ENCODE data around the gene NEK10.
A peak's percentile ranks its signal among the peaks of the same experiment; 100 is the strongest.

The NEK10 gene

DNA sequence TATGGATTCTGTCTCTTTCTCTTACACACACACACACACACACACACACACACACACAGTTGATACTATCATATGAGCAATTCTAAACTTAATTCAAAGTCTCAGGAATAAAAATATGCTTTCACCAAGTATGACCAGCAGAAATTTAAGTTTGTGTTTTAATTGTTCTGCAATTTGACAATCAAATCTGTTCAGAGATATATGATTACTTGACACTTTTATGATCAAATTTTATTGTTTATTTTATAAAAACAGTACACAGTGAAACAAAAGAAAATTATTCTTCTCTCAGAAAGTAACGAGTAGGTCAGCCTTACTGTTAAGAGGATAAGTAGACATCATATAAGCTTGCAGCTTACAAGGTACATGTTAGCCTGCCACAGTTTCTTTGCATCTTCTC lies 114.3 kb downstream of the NEK10 start:
- no peak overlapping the region for H3K27ac ChIP-seq
- TF ChIP-seq, protein P1, sequence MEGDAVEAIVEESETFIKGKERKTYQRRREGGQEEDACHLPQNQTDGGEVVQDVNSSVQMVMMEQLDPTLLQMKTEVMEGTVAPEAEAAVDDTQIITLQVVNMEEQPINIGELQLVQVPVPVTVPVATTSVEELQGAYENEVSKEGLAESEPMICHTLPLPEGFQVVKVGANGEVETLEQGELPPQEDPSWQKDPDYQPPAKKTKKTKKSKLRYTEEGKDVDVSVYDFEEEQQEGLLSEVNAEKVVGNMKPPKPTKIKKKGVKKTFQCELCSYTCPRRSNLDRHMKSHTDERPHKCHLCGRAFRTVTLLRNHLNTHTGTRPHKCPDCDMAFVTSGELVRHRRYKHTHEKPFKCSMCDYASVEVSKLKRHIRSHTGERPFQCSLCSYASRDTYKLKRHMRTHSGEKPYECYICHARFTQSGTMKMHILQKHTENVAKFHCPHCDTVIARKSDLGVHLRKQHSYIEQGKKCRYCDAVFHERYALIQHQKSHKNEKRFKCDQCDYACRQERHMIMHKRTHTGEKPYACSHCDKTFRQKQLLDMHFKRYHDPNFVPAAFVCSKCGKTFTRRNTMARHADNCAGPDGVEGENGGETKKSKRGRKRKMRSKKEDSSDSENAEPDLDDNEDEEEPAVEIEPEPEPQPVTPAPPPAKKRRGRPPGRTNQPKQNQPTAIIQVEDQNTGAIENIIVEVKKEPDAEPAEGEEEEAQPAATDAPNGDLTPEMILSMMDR (conservative IDR thresholded peaks at IDR 0.05): no peak
- no peak for TF ChIP-seq ZFX (IDR thresholded peaks at IDR 0.05)

DNA sequence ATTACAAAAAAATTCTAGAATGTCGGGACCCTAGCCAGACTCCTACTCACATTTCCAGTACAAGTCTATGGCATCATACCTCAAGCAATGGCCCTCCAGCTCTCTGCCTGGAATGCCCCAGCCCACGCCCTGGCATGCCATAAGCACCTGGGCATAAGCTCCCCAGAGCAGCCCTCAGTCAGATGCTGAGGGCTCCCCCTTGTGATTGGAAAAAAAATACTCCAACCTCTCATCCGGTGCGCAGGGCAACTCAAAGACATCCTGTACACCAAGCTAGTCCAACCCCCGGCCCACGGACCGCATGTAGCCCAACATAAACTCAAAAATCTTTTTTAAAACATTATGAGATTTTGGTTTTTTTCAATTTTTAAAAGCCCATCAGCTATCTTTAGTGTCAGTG lies 115.4 kb downstream of the NEK10 start:
- no peak overlapping the region for H3K27ac ChIP-seq
- TF ChIP-seq, protein P1 (conservative IDR thresholded peaks at IDR 0.05): peak; percentile 77
- TF ChIP-seq ZFX (IDR thresholded peaks at IDR 0.05): no peak

GRCh38 chr3:27253391-27253790 lies 115.8 kb downstream of the NEK10 start:
- no peak for TF ChIP-seq ZFX (IDR thresholded peaks at IDR 0.05)
- TF ChIP-seq, protein P1 (conservative IDR thresholded peaks at IDR 0.05): no peak
- H3K27ac ChIP-seq: no peak overlapping the region

GRCh38 chr3:27252646-27253045 lies 116.5 kb downstream of the NEK10 start:
- TF ChIP-seq ZFX (IDR thresholded peaks at IDR 0.05): no peak
- TF ChIP-seq, protein P1 (conservative IDR thresholded peaks at IDR 0.05): no peak

GRCh38 chr3:27244374-27244773 lies 124.8 kb downstream of the NEK10 start:
- H3K27ac ChIP-seq: no peak overlapping the region
- TF ChIP-seq, protein P1 (conservative IDR thresholded peaks at IDR 0.05): peak; percentile 29
- no peak for TF ChIP-seq ZFX (IDR thresholded peaks at IDR 0.05)

More at GRCh38 chr3:27252646-27253045, 116.5 kb downstream of the NEK10 start:
- H3K27ac ChIP-seq: no peak overlapping the region

DNA sequence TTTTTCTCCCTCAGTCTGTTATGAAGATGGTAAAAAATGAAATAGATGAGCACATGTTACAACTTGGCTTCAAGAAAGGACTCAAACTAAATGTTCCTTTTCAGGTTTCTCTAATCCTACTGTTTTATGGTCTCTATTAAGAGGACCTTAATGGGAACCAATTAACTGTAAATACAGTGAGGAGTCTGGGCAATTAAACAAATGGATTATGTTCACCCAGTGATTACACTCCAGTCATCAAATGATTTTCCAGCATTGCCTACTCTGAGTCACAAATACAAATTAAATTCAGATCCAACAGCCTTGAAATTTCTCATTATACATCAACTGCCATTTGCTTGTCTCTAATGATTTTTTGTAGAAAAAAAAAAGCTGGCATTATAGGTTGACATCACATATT lies 129.2 kb downstream of the NEK10 start:
- TF ChIP-seq, protein P1 (conservative IDR thresholded peaks at IDR 0.05): no peak
- TF ChIP-seq ZFX (IDR thresholded peaks at IDR 0.05): no peak
- H3K27ac ChIP-seq: no peak overlapping the region

DNA sequence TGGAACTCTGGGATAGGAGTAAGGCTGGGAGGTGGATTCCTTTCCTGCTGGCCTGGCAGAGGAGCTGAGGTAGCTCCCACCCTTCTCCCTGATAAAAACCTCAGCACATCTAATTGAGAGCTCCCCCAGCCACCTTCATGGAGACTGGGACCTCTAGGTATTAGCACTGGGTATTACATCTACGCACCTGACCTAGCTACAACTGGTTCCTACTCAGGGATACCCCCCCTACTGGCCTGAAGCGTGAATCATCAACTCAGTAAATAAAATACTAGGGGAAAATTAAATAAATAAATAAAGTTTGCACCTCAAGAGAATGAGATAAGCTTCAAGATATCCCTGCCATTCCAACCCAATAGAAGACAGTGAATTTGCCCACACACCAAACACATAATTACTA lies 140.4 kb downstream of the NEK10 start:
- TF ChIP-seq ZFX (IDR thresholded peaks at IDR 0.05): no peak
- TF ChIP-seq, protein P1 (conservative IDR thresholded peaks at IDR 0.05): peak; percentile 38
- H3K27ac ChIP-seq: no peak overlapping the region

All from C4-2B (cell line).